ENCODE measurements around the gene OR7G1. TPM values are rescaled to one million over a fixed set of nuclear protein-coding genes. Genes with fewer than 3 reads are reported as not detected.

Gene OR7G1
- total RNA-seq, 2 donors from 2014 or later: not detected

DNA sequence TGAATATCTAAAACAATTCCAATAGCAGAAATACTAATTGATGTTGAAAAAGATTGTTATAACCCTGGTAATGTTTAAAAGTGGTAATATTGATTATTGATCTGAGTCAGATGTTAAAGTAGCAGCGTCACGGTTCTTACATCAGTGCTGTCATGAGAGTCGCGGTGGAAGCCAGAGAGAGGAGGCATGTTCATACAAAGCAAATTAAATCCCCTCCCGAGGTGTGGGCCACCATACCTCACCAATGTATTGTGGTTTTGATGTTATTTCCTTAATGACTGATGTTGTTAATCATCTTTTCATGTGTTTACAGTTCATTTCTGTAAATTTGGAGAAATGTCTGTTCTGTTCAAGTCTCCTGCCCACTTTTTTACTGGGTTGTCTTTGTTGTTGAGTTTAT is 35.8 kb upstream of the OR7G1 start:
- no peaks in the 10 kb centered on the region for H3K27me3 ChIP-seq
- peaks cover 0 to 8% of the 10 kb centered on the region in 2 donors for H3K9me3 ChIP-seq
- no peak overlapping the region for H3K27ac ChIP-seq
- H3K36me3 ChIP-seq: peaks cover 23% of the 10 kb centered on the region
- H3K4me1 ChIP-seq: no peaks in the 10 kb centered on the region
- DNase-seq (ENCODE audit: low spot score): peak; percentile 13
- no peak overlapping the region for H3K4me3 ChIP-seq
- TF ChIP-seq, protein P1, sequence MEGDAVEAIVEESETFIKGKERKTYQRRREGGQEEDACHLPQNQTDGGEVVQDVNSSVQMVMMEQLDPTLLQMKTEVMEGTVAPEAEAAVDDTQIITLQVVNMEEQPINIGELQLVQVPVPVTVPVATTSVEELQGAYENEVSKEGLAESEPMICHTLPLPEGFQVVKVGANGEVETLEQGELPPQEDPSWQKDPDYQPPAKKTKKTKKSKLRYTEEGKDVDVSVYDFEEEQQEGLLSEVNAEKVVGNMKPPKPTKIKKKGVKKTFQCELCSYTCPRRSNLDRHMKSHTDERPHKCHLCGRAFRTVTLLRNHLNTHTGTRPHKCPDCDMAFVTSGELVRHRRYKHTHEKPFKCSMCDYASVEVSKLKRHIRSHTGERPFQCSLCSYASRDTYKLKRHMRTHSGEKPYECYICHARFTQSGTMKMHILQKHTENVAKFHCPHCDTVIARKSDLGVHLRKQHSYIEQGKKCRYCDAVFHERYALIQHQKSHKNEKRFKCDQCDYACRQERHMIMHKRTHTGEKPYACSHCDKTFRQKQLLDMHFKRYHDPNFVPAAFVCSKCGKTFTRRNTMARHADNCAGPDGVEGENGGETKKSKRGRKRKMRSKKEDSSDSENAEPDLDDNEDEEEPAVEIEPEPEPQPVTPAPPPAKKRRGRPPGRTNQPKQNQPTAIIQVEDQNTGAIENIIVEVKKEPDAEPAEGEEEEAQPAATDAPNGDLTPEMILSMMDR (IDR thresholded peaks at IDR 0.05): no peak

DNA sequence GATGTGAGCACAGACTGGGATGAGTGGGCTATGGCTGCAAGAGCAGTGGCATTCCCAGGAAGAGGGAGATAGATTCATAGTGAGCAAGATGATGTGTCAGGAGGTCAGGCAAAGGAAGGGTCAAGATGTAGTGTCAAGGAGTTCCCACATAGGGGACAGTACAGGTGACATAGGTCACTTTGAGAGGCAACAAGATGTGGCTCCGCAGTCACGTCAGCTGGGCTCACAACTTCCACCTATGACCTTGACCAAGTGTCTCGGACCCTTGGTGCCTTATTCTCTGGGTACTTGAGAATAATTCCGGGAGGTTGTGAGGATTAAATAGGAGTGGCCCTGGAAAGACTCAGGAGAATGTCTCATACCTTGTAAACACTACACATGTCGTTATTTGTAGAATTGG is 35.1 kb upstream of the OR7G1 start:
- Histone ChIP-seq H3K4me1 (no peaks in the 10 kb centered on the region), H3K27ac (no peak overlapping the region), H3K27me3 (no peaks in the 10 kb centered on the region), H3K36me3 (peaks cover 16% of the 10 kb centered on the region), H3K4me3 (no peak overlapping the region), H3K9me3 (peaks cover 0 to 9% of the 10 kb centered on the region in 2 donors)
- TF ChIP-seq, protein P1 (IDR thresholded peaks at IDR 0.05): no peak
- DNase-seq (ENCODE audit: low spot score): peak; percentile 23

GRCh38 chr19:9149997-9150396 is 34.4 kb upstream of the OR7G1 start:
- Histone ChIP-seq H3K27me3 (no peaks in the 10 kb centered on the region), H3K36me3 (peaks cover 16% of the 10 kb centered on the region), H3K27ac (no peak overlapping the region), H3K9me3 (peaks cover 0 to 9% of the 10 kb centered on the region in 2 donors), H3K4me1 (no peaks in the 10 kb centered on the region), H3K4me3 (no peak overlapping the region)
- TF ChIP-seq, protein P1 (IDR thresholded peaks at IDR 0.05): no peak
- no peak for DNase-seq (ENCODE audit: low spot score)

DNA sequence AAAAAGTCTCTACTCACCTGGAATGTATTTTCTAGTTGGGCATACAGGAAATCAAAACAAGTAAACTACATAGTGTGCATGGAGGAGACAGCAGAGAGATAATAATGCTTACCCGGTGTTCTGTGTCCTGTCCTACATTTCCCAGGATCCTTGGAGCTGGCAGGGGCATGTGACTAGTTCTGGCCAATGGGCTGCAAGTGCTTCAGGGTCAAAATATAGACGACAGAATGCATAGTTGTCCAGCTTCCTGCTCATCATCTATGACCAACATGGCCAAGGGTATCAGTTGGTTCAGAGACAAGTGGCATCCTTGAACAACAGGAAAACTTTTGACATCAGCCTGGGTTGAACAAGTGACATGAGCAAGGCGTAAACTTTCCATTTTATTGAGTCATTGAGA is 33.1 kb upstream of the OR7G1 start:
- Histone ChIP-seq H3K4me3 (no peak overlapping the region), H3K9me3 (peaks cover 0 to 17% of the 10 kb centered on the region in 2 donors), H3K36me3 (peaks cover 16% of the 10 kb centered on the region), H3K27ac (no peak overlapping the region), H3K4me1 (no peaks in the 10 kb centered on the region), H3K27me3 (no peaks in the 10 kb centered on the region)
- DNase-seq (ENCODE audit: low spot score): no peak
- TF ChIP-seq, protein P1 (IDR thresholded peaks at IDR 0.05): no peak

- H3K27me3 ChIP-seq: no peaks in the 10 kb centered on the region
- H3K4me1 ChIP-seq: peaks cover 0 to 4% of the 10 kb centered on the region in 2 donors
- H3K27ac ChIP-seq: no peak overlapping the region
- H3K36me3 ChIP-seq: peaks cover 6% of the 10 kb centered on the region
- TF ChIP-seq, protein P1 (IDR thresholded peaks at IDR 0.05): no peak
- H3K4me3 ChIP-seq: no peak overlapping the region
- H3K9me3 ChIP-seq: peaks cover 0 to 17% of the 10 kb centered on the region in 2 donors
- DNase-seq (ENCODE audit: low spot score): no peak
Observed at GRCh38 chr19:9146882-9147281, 31.3 kb upstream of the OR7G1 start.

DNA sequence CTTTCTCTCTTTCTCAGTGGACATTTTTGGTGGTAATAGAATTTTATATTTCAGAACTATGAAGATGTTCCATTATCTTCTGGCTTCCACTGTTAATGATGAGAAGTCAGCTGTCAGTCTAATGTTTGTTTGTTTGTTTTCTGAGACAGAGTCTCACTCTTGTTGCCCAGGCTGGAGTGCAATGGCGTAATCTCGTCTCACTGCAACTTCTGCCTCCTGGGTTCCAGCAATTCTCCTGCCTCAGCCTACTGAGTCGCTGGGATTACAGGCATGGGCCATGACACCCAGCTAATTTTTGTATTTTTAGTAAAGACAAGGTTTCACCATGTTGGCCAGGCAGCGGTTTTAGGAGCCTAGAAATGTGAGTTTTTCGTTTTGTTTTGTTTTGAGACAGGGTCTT is 29.4 kb upstream of the OR7G1 start:
- H3K4me1 ChIP-seq: peaks cover 0 to 16% of the 10 kb centered on the region in 2 donors
- H3K36me3 ChIP-seq: peaks cover 6% of the 10 kb centered on the region
- DNase-seq (ENCODE audit: low spot score): no peak

More for the DNA sequence above, 29.4 kb upstream of the OR7G1 start:
- Histone ChIP-seq H3K27ac (no peak overlapping the region), H3K27me3 (no peaks in the 10 kb centered on the region), H3K9me3 (peaks cover 0 to 17% of the 10 kb centered on the region in 2 donors), H3K4me3 (no peak overlapping the region)
- TF ChIP-seq, protein P1 (IDR thresholded peaks at IDR 0.05): no peak
